Measurements from ENCODE around the gene DOK5.

- TF ChIP-seq POLR2A (IDR thresholded peaks at IDR 0.05; ENCODE audit: low read depth, low read length) (no peak), CTCF (conservative IDR thresholded peaks at IDR 0.05; ENCODE audit: low read depth, low read length) (no peak), CEBPB (IDR thresholded peaks at IDR 0.05; ENCODE audit: low read depth, low read length) (no peak)
Measured at GRCh38 chr20:54585217-54585616, 109.8 kb downstream of the DOK5 start.
